HUES48 (cell line): ENCODE data around the gene BACH1.
"Not testable (repeated sequence)": the region's sequence is repeated elsewhere in the genome, so short reads cannot be mapped to it uniquely, and the experiment has no call there.

Experiments
- H3K27ac ChIP-seq: one replicate; pipeline ENCODE4 v1.7.0; 2013; ENCODE audit warnings: low read depth, low read length, inconsistent platforms
- H3K27me3 ChIP-seq: 2 replicates; pipeline ENCODE4 v1.6.1; 2013; ENCODE audit warnings: mild to moderate bottlenecking, low read length; ENCODE audit not compliant: control insufficient read depth, insufficient read depth
- H3K36me3 ChIP-seq: 2 replicates; pipeline ENCODE4 v1.6.1; 2013; ENCODE audit warnings: low read length; ENCODE audit not compliant: control insufficient read depth, insufficient read depth
- H3K4me1 ChIP-seq: 2 replicates; pipeline ENCODE4 v1.6.1; 2013; ENCODE audit warnings: mild to moderate bottlenecking, low read length; ENCODE audit not compliant: control insufficient read depth, insufficient read depth
- H3K4me3 ChIP-seq: 2 replicates; pipeline ENCODE4 v1.5.1; 2013; ENCODE audit warnings: mild to moderate bottlenecking, low read depth, low read length
- H3K9ac ChIP-seq: 2 replicates; pipeline ENCODE4 v1.6.1; 2013; ENCODE audit warnings: mild to moderate bottlenecking, low read depth, low read length, moderate library complexity
- H3K9me3 ChIP-seq: 2 replicates; pipeline ENCODE4 v1.6.1; 2013; ENCODE audit warnings: low read length; ENCODE audit not compliant: control insufficient read depth, insufficient read depth

The BACH1 gene

GRCh38 chr21:29298348-29299045 lies at the start of gene BACH1:
Gene BACH1, plus strand, starts transcription at chr21:29298922. Its CDS starts 22,359 bp downstream, at chr21:29321281.
- H3K4me1 ChIP-seq = peaks cover 29% of the 10 kb centered on the region
- H3K27me3 ChIP-seq = peaks cover 11% of the 10 kb centered on the region
- no peaks in the 10 kb centered on the region for H3K9me3 ChIP-seq
- peak within 1 kb of the TSS; percentile 96 for H3K27ac ChIP-seq
- peak within 1 kb of the TSS; percentile 82 for H3K9ac ChIP-seq
- H3K4me3 ChIP-seq = peak within 1 kb of the TSS; percentile 85
- H3K36me3 ChIP-seq = no peaks in the 10 kb centered on the region

DNA sequence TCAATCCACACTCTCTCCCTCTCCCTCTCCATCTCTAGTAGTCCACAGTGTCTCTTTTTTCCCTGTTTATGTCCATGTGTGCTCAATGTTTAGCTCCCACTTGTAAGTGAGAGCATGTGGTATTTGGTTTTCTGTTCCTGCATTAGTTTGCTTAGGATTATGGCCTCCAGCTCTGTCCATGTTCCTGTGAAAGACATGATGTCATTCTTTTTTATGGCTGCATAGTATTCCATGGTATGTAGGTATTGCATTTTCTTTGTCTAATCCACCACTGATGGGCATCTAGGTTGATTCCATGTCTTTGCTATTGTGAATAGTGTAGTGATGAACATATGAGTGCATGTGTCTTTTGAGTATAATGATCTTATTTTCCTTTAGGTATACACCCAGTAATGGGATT lies 49.4 kb upstream of the BACH1 start:
- H3K27me3 ChIP-seq, H3K36me3 ChIP-seq, H3K9me3 ChIP-seq, H3K9ac ChIP-seq, H3K4me1 ChIP-seq, H3K4me3 ChIP-seq, H3K27ac ChIP-seq: not testable (repeated sequence)

GRCh38 chr21:29250636-29251035 lies 48.1 kb upstream of the BACH1 start:
- no peaks in the 10 kb centered on the region for H3K36me3 ChIP-seq
- H3K27ac ChIP-seq = no peak overlapping the region
- H3K4me3 ChIP-seq = no peak overlapping the region
- H3K9me3 ChIP-seq = peaks cover 8% of the 10 kb centered on the region; the same call in 1 of the 2 replicates
- H3K9ac ChIP-seq = no peak overlapping the region
- no peaks in the 10 kb centered on the region for H3K27me3 ChIP-seq
- no peaks in the 10 kb centered on the region for H3K4me1 ChIP-seq

DNA sequence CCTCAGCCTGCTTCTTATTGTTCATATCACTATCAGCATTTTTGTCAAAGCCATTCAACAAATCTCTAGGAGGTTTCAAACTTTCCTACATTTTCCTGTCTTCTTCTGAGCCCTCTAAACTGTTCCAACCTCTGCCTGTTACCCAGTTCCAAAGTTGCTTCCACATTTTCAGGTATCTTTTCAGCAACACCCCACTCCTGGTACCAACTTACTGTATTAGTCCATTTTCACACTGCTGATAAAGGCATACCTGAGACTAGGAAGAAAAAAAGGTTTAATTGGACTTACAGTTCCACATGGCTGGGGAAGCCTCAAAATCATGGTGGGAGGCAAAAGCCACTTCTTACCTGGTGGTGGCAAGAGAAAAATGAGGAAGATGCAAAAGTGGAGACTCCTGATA lies 44.9 kb upstream of the BACH1 start:
- not testable (repeated sequence) for H3K4me3 ChIP-seq, H3K9me3 ChIP-seq

GRCh38 chr21:29254550-29254949 lies 44.2 kb upstream of the BACH1 start:
- Histone ChIP-seq H3K9ac (no peak overlapping the region), H3K4me1 (no peaks in the 10 kb centered on the region), H3K9me3 (peaks cover 8% of the 10 kb centered on the region; the same call in 1 of the 2 replicates), H3K4me3 (no peak overlapping the region), H3K27me3 (no peaks in the 10 kb centered on the region), H3K27ac (no peak overlapping the region), H3K36me3 (no peaks in the 10 kb centered on the region)

More for the DNA sequence above, 44.9 kb upstream of the BACH1 start:
- H3K4me1 ChIP-seq, H3K27me3 ChIP-seq, H3K9ac ChIP-seq, H3K36me3 ChIP-seq, H3K27ac ChIP-seq: not testable (repeated sequence)

DNA sequence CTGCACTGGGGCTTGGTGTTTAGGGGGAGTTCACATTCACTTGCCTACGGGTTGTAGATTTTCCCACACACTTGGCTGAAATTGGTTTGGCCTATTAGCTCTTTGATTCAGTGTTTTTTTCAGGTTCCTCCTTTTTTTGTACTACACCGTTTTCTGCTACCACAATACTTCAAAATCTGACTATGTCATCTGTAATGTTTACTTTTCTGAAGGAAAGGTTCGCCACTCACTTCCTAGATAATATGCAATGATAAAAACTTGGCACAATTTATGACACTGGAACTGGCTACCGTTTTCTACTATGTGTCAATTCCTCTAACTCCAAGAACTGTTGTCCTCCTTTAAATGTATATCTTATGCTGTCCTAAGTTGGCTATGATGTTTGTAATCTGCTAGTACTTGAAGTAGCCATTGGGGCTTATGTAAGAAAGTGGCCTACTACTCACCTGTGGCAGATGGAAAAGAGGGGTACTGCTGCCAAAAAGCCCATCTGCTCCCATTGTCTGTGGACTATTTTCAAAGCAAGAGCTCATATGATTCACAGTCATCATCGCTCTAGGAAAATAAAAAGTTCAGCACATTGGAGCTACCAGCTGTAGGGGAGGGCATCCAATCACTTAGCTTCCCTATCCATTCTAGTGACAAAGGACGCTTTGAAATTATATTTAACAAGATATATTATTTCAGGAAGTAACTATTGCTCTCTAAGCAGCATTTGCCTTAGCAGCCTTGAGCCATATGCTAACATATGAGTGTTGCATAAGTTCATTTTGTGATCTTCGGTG lies 42.4 kb upstream of the BACH1 start:
- no peak overlapping the region for H3K4me3 ChIP-seq
- H3K27ac ChIP-seq = no peak overlapping the region
- H3K36me3 ChIP-seq = no peaks in the 10 kb centered on the region
- no peaks in the 10 kb centered on the region for H3K4me1 ChIP-seq
- no peak overlapping the region for H3K9ac ChIP-seq
- no peaks in the 10 kb centered on the region for H3K27me3 ChIP-seq
- H3K9me3 ChIP-seq = peaks cover 8% of the 10 kb centered on the region; the same call in 1 of the 2 replicates

- Histone ChIP-seq H3K27me3 (no peaks in the 10 kb centered on the region), H3K27ac (no peak overlapping the region), H3K4me3 (no peak overlapping the region), H3K9me3 (peaks cover 8% of the 10 kb centered on the region; the same call in 1 of the 2 replicates), H3K9ac (no peak overlapping the region), H3K36me3 (no peaks in the 10 kb centered on the region), H3K4me1 (no peaks in the 10 kb centered on the region)
Measured at GRCh38 chr21:29257701-29258100, 41.0 kb upstream of the BACH1 start.

DNA sequence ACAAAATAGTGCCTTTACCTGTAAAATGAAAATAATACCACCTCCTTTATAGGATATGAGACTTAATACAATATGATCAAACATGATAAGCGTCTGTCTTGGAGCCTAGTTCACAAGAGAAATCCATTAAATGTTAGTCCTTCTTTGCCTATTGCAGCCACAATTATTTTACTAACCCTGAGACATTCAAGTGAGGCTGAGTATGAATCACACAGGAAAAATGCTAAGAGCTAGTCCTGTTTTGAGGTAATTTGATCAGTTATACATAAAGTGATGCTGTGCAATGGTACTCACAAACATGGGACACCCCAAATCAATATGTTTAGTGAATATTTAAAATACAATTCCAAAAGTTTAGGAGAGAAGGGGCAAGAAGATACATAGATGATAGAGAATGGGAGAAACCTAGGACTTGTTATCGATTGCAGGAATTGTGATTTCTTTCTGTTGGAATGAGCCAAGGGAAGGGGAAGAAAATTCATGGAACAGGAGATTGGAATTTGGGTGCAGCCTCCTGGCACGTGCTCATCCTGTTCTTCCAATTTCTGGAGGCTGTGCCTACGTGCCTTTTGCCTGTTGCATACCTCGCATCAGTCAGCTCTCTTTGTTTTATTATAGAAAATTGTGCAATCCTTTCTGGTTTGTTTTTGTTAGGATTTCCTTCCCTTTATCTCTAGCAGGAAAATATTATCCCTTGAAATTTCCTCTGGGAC lies 39.9 kb upstream of the BACH1 start:
- Histone ChIP-seq H3K4me3 (no peak overlapping the region), H3K9ac (no peak overlapping the region), H3K36me3 (no peaks in the 10 kb centered on the region), H3K9me3 (peaks cover 6% of the 10 kb centered on the region; the same call in 1 of the 2 replicates), H3K27ac (no peak overlapping the region), H3K27me3 (no peaks in the 10 kb centered on the region), H3K4me1 (no peaks in the 10 kb centered on the region)

DNA sequence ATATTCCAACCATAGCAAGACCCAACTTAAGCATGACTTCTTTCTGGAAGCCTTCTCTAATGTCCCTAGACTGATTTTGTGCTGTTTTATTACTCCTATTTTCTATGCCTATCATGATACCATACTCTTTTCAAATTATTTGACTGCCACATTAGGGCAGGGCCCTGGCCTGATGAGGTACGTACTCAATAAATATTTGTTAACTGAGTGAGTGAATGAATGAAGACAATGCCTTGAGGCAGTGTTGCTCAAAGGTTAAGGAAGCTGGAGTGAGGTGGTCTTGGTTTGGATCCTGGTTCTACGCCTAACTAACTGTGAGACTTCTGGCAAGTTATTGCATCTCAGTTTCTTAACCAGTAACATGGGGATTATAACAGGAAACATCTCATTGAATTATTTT lies 38.3 kb upstream of the BACH1 start:
- Histone ChIP-seq H3K4me3 (no peak overlapping the region), H3K9me3 (no peaks in the 10 kb centered on the region), H3K9ac (no peak overlapping the region), H3K27me3 (no peaks in the 10 kb centered on the region), H3K36me3 (no peaks in the 10 kb centered on the region), H3K4me1 (no peaks in the 10 kb centered on the region), H3K27ac (no peak overlapping the region)

DNA sequence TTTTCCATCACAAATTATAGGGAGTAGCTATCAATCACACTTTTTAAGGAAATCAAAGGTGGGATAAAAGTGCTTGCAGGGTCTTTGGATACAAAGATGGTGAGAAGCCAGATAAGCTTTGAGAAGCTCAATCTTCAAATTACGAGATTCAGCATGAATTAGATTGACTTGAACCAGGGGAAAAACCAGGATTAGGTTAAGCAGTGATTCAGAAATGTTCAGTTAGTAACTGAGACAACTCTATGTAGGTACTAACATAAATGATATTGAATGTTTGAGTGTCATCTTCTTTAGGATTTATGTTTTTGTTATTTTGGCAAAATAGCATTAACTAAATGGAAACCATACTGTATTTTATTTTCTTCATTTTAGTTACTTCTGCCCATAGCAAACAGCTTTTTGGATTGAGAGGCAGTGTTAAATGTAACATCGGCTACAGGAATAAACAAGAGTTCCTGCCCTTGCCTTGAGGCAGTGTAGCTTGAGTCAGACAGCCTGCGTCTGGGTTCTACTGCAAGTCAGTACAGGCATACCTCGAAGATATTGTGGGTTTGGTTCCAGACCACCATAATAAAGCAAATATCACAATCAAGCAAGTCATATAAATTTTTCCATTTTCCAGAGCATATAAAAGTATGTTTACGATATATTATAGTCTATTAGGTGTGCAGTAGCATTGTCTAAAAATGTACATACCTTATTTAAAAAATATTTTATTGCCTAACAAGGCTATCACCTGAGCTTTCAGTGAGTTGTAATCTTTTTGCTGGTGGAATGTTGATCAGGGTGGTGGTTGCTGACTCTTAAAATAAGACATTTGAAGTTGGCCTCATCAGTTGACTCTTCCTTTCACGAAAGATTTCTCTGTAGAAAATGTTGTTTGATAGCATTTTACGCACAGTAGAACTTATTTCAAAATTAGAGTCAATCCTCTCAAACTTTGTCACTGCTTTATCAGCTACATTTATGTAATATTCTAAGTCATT lies 36.9 kb upstream of the BACH1 start:
- H3K36me3 ChIP-seq = no peaks in the 10 kb centered on the region
- no peak overlapping the region for H3K4me3 ChIP-seq
- H3K27ac ChIP-seq = no peak overlapping the region
- no peaks in the 10 kb centered on the region for H3K9me3 ChIP-seq
- H3K27me3 ChIP-seq = no peaks in the 10 kb centered on the region
- no peak overlapping the region for H3K9ac ChIP-seq
- H3K4me1 ChIP-seq = no peaks in the 10 kb centered on the region
